GM21360 (cell line): Measurements from ENCODE around the gene GLS.
"Not testable (repeated sequence)": the region's sequence is repeated elsewhere in the genome, so short reads cannot be mapped to it uniquely, and the experiment has no call there.

Experiments used
- ATAC-seq: cut with Tn5 transposase; IDR thresholded peaks from one replicate; pipeline ENCODE4 v1.9.1; 2021; ENCODE audit warnings: mild to moderate bottlenecking, moderate library complexity; ENCODE audit not compliant: unreplicated experiment

The GLS gene

DNA sequence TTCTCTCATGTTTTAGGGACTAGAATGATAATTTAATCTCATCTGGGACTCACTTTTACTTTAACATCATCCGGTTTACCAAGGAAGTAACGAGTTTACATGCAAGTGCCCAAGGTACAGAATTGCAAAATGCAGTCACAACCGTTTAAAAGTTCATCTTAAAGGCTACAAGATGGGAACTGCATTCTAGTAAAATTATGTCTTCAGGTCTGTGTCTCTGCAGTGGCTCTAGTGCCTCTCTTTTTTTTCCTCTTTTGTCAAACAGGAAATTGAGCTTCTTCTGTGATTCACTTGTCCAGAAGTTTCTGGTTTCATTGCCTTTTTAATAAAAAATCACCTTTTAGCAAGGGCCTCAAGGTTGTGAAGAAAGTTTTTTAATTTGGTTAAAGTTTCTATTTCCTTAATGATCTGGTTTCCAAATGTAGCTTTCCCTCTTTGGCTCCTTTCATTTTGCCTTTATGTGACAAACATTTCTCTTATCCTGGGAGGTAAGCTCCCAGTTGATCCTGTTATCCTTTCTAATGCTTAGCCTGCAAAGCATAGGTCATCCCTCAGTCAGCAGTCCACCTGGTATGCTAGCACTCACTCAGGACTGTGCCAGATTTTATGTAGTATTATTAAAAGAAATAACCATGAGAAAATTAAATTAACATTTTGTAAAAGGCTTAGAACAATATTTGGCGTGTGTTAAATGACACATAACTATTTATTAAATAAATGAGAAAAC lies 2.4 kb downstream of the GLS start:
- ATAC-seq: no peak

DNA sequence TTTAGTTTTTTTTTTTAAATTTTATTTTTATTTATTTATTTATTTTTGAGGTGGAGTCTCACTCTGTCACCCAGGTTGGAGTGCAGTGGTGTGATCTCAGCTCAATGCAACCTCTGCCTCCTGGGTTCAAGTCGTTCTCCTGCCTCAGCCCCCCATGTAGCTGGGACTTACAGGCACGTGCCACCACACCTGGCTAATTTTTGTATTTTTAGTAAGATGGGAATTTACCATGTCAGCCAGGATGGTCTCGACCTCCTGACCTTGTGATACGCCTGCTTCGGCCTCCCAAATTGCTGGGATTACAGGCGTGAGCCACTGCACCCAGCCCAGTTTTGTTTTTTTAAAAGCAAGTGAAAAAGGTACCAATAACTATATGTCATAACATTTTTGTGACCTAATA lies 5.2 kb downstream of the GLS start:
- not testable (repeated sequence) for ATAC-seq

DNA sequence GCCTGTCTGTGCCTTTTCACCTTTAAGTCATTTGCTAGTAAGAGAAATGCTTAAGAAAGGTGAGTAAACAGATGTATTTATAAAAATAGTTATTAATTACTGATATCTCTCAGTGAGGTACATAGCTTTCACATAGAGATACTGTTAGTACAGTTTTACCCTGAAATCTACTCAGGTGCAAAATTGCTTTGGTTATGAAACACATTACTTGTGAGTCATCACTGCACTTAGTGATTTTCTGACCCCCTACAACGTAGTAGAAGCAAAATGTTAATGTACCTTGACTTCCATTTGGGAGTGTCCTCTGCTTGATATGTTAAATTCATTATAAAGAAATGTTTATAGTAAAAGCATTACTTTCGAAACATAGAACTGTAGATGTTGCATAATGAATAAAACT lies 6.5 kb downstream of the GLS start:
- ATAC-seq: peak; percentile 72

DNA sequence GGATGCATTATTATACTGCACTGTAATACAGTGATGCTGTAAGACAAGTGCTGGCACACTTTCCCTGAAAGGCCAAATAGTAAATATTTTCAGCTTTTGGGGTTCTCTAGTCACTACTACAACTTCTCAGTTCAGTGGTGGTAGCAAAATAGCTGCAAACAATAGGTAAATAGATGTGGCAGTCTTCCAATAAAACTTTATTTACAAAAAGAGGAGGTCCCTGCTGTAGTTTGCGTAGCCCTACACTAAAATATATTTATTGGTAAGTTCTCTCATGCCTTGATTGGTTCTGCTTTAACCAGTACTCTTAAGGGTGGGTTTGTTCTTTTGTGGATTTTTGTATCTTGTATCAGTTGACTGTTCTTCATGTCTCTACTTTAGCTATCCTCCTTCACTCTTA lies 7.8 kb downstream of the GLS start:
- no peak for ATAC-seq

DNA sequence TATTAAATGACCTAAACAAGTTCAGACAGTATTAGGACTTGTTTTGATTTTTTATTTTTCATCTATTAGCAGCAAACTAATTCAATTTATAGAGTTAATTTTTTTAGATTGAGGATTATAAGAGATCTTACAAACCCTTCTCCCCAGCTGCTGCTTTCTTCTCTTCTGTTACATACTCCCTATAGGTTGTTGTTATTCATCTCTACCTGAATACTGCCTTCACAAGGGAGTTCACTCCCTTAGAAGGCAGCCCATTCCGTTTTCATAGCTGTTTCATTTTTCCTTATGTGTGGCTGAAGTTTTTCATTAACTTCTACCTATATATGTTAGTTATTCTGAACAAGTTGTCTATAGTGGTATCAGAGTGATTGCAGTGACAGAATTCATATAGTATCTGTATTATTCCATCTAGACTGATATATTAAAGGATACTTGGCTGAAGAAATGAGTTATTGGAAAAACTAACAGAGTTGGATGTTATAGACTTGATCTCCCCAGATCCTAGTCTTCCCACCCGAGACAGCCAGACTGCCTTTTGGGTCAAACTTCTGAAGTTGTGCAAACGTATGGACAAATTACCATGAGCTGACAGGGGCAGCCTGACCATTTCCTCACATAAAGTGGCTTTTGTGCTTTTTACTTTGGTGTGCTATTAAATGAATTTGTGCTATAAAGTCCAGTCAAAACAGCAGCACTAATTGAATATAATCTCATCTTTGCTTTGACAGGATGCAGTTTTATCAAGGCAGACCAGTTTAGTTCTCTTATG lies 8.7 kb downstream of the GLS start:
- ATAC-seq: no peak

DNA sequence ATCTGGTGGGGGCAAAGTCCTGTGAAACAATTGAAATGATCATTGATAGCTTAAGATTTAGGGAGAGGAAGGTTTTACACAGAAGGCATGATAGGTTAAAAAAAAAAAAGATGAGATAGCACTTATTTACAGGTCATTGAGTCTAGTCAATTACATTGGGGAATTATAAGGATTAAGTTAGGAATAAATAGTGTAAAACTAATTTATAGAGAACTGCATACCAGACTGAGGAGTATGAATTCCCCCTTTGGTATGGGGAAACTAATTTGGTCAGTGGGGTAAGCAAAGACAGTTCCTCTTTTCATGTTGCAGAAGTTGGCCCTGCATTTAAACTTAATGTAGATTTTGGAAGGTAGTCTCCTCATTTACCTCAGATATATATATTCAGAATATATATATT lies 10.8 kb downstream of the GLS start:
- ATAC-seq: no peak

DNA sequence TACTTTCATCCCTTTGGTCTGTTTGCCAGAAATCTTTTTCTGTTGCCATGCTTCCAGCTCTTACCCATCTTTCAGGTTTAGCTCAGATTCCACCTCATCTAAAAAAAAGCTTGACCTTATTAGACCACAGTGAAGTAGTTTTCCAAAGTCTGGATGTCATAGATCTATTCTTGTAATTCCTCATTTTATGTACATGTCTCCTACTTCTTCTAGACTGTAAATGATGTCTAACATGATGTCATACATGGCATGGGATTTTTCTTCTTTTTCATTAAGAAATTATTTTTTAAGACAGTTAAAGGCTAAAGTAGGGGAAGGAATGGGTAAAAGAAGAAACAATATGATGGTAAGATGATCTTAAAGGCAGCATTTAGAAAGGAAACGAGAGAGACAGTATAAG lies 11.3 kb downstream of the GLS start:
- no peak for ATAC-seq

DNA sequence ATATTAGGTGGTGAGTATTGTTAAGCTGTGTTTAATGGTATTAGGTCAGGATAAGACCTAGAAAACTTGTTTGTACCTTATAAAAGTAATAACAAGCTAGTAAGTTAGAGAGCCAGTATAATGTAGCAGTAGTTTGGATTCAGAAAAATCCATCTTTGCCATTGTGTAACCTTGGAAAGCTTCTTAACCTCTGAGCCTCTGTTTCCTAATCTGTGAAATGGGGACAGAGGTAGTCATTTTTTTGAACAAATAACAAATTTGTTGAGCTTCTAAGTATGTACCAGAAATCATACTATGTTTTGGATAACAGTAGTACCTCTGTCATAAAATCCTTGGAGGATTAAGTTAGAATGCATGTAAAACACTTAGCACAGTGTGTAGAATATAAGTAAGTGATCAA lies 12.5 kb downstream of the GLS start:
- ATAC-seq: no peak

DNA sequence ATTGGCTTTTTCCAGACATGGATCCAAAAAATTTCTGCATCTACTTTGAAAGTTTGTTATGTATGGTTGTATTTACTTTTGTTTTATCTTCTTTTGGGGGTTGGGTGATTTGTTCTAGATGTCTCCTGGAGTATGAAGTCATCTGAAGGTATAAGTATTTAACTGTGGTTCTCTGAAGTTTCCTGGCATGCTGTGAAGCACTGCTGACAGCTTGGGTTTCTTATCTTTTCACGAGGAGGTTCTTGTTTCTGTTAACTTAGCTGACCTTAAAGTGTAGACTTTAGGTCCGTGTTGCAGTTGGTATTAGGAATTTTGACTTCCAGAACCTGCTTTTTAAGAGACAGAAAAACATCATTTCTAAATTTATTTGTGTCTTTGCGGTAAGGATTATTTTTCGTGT lies 15.9 kb downstream of the GLS start:
- no peak for ATAC-seq

DNA sequence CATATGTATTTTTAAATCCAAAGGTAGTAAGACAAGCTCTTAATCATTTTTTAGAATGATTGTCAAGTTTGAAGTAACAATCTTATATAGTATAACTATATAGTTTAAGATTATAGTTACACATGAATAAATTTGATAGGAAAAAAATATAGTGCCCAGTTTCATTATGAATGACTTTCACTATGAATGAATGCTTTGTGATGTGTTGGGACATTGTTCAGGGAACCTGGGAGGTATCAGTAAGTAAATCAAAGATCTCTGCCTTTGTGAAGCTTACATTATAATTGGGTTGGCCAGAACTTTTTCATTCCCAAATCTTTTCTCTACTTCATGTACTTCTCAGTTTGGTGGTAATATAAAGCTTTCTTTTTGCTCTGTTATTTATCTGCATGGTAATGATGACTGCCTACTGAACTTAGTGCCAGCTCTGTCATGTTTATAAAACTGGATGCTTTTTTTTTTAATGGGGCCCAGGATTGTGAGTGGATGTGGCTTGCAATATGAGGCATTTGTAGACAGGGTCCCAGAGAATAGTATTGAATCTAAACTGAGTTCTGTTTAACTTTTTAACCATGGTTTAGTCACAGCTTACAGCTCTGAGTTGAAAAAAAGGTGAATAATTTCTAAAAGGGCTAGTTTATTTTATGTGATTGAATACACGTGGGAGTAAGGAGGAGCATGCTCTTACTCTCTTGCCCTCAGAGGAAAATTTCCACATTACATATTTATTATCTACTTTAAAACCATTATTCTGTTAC lies 23.3 kb downstream of the GLS start:
- ATAC-seq: no peak

DNA sequence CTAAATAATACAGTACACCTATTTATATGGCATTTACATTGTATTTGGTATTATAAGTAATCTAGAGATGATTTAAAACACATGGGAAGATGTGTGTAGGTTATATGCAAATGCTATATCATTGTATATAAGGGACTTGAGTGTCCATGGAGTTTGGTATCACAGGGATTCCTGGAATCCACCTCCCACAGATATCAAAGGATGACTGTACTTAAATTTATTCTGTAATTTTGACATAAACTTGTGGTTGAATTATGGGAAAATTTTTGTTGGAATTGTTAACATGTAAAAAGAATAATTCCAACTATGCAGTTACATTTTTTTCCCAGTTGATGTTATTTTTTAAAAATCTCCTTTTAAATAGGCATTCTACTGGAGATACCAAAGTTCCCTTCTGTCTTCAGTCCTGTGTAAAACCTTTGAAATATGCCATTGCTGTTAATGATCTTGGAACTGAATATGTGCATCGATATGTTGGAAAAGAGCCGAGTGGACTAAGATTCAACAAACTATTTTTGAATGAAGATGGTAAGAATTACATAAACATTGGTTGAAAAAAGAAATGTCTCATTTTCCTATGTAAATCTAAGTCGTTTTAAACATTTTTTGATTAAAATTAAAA lies 24.1 kb downstream of the GLS start:
- no peak for ATAC-seq

DNA sequence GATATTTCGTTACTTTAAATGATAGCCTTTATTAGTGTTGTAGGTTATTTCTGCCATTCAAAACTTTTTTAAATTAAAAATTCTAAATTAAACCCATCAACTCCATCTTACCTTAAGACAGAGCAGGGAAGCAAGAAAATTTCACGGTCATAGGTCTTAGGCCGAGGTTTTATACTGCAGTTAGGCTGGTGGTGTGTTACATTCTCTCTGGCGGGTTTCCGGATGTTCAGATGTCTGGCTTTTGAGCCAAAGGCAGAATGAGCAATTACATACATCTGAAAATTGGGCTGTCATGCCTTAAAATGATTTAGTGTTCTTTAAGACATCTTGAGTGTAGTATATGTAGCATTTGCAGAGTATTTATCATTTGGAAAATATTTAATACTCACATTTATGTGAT lies 27.9 kb downstream of the GLS start:
- no peak for ATAC-seq

DNA sequence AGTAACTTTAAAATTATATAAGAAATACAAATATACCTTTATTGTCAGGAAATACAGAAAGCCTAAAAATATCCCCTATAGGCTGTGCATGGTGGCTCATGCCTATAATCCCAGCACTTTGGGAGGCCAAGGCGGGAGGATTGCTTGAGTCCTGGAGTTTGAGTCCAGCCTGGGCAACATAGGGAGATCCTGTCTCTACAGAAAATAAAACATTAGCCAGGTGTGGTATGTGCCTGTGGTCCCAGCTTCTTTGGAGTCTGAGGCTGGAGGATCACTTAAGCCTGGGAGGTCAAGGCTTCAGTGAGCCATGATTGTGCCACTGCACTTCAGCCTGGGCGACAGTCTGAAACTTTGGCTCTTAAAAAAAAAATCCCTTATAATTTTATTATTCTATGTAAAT lies 29.1 kb downstream of the GLS start:
- ATAC-seq: no peak

DNA sequence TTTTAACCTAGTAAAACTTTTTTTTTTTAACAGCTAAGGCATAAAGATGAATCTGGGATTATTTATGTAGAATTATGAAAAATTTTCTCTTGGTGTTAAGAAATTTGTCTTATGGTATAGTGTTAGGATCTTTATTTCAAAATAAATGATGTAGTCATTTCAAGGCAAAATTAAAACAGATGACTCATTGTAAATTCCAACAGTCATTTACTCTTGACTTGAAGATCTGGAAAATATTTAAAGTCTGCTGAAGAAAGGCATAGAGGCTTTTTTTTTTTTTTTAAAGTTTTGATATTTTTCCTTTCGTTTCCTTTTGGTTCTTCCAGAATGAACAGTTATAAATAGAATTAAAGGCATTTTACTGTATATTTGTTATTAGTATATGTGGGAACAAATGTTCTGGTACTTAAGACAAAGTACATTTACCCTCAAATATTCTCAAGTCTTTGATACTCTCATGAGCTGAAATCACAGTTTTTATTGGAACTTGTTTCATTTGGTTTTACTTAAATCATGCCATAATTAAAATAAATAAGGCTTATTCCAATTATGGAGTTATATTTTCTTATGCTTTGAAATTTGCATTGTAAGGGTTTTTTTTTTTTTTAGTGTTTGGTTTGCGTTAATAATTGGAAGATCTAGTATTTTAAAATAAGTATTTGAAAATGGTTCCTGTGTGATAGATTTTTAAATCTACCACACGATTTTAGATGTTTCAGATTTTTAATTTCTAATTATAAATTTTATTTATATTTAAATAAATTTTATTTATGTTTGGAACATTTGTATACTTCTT lies 29.9 kb downstream of the GLS start:
- no peak for ATAC-seq

DNA sequence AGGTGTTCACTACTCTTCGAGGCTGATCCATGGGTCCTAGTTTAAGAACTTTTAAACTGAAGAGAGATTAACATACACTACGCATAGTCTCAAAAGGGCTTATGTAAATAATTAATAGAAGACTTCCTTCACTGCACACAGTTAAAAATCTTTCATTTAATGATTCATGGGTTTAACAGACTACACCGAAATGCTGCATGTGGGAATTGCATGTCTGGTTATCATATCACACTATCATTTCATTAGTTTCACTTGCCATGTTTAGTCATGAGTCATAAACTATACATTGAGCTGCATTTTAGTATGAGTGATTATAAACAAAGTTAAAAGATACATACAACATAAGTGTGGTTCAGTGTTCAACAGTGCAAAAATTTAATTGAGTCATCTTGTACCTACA lies 31.2 kb downstream of the GLS start:
- ATAC-seq: peak; percentile 83

DNA sequence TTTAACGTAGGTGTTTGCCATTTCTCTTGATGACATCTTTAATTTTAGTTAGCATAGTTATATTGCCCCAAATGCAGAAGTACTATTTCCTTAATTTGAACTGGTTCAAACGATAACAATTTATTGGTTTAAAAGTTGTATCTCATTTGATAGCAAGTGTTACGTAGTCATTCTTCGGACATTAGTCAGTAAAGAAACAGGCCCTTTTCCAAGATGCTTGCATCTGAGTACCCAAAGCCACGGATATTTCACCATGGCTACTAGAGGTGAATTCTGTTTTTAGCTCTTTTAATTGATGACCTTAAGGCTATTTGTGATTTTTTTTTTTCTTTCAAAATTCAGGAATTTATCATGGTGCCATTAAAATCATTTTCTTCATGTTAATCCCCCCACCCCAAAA lies 32.1 kb downstream of the GLS start:
- no peak for ATAC-seq

DNA sequence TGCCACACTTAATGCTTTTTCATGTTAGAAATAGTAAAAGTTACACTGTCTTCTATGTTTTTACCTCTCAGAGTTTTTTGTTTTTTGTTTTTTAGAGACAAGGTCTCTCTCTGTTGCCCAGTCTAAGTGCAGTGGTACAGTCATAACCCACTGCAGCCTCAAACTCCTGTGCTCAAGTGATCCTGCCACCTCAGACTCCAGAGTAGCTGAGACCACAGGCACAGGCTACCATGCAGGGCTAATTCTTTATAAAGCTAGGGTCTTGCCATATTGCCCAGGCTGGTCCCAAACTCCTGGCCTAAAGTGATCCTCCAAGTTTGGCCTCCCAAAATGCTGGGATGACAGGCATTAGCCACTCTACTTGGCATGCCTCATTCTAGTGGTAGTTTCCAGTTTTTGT lies 33.1 kb downstream of the GLS start:
- no peak for ATAC-seq

DNA sequence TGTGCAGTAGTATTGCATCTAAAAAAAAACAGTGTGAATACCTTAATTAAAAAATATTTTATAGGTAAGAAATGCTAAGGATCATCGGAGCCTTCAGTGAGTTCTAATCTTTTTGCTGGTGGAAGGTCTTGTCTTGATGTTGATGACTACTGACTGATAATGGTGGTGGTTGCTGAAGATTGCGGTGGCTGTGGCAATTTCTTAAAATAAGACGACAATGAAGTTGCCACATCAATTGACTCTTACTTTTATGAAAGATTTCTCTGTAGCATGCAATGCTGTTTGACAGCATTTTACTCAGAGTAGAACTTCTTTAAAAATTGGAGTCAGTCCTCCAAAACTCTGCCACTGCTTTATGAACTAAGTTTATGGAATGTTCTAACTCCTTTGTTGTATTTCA lies 36.2 kb downstream of the GLS start:
- ATAC-seq: no peak

DNA sequence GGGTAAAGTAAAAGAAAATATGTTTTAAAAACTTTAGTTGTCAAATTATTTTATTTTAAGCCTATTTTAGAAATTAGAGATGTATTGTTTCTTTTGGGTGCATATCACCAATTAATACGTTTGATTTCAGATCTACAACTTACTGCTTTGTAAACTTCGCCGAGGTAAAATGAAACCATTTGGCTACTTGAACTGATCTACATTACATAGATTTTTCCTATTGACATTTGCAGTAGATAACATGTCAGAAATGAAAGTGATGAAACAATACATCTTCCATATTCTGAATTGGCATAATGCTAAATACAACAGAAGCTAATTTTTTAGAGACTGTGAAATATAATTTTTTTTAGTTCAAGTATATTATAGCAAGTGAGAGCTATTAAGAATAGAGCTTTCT lies 39.5 kb downstream of the GLS start:
- ATAC-seq: no peak

DNA sequence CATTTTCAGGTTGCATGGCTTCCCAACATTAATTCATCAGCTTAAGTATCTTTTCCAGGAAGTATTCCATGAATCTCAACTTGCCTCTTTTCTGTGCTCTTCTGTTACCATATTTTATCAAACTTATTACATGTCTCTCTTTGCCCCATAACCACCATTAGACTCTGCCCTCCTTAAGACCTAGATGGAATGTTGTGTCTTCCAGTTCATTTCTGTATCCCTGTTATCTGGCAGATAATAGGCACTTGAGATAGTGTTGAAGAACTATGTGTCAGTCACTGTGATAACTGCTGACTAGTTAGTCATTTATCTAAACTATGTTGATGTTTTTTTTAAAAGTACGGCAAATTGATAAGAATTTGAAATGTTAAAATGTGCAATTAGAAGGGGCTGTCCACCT lies 41.8 kb downstream of the GLS start:
- no peak for ATAC-seq

DNA sequence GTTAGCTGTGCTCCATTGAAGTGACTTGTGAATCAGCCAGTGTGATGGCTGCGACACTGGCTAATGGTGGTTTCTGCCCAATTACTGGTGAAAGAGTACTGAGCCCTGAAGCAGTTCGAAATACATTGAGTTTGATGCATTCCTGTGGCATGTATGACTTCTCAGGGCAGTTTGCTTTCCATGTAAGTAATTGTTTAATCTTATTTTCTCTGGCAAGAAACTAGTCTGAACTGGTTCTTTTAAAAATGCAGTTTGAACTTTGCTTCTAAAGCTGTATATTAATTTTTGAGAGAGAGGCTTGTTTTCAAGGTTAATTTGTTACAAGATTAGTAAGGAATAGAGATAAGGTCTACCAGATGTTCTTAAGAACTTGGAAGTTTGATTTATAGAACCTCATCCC lies 46.7 kb downstream of the GLS start:
- no peak for ATAC-seq
